HG03439 (cell line): ENCODE measurements around the gene DHX34.
"Not testable (repeated sequence)": the region's sequence is repeated elsewhere in the genome, so short reads cannot be mapped to it uniquely, and the experiment has no call there.

Experiments used
- ATAC-seq: cut with Tn5 transposase; IDR thresholded peaks from one replicate; pipeline ENCODE4 v1.9.1; 2021; ENCODE audit warnings: mild to moderate bottlenecking, moderate library complexity; ENCODE audit not compliant: unreplicated experiment

DHX34 gene

GRCh38 chr19:47384533-47384932, 35.4 kb downstream of the DHX34 start:
- ATAC-seq, result not testable (repeated sequence)

DNA sequence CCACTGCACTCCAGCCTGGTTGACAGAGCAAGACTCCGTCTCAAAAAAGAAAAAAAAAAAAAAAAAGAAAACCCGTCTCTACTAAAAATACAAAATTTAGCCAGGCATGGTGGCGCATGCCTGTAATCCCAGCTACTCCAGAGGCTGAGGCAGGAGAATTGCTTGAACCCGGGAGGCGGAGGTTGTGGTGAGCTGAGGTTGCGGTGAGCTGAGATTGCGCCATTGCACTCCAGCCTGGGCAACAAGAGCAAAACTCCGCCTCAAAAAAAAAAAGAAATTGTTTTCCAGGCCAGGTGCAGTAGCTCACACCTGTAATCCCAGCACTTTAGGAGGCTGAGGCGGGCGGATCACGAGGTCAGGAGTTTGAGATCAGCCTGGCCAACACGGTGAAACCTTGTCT, 37.5 kb downstream of the DHX34 start:
- not testable (repeated sequence) for ATAC-seq

DNA sequence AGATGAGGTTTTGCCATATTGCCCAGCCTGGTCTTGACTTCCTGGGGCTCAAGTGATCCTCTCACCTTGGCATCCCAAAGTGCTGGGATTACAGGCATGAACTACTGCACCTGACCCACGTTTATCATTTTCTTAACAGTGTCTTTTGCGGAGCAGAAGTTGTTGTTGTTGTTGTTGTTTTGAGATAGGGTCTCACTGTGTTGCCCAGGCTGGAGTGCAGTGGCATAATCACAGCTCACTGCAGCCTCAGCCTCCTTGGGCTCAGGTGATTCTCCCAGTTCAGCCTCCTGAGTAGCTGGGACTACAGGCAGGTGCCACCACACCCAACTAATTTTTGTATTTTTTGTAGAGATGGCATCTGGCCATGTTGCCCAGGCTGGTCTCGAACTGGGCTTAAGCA, 38.5 kb downstream of the DHX34 start:
- ATAC-seq, result not testable (repeated sequence)

DNA sequence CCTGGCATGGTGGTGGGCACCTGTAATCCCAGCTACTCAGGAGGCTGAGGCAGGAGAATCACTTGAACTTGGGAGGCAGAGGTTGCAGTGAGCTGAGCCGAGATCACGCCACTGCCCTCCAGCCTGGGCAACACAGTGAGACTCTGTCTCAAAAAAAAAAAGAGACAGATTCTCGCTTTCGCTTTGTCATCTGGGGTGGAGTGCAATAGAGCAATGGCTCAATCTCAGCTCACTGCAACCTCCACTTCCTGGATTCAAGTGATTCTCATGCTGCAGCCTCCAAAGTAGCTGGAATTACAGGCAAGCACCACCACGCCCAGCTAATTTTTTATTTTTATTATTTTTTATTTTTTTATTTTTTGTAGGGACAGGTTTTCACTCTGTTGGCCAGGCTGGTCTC, 39.6 kb downstream of the DHX34 start:
- ATAC-seq, result not testable (repeated sequence)

DNA sequence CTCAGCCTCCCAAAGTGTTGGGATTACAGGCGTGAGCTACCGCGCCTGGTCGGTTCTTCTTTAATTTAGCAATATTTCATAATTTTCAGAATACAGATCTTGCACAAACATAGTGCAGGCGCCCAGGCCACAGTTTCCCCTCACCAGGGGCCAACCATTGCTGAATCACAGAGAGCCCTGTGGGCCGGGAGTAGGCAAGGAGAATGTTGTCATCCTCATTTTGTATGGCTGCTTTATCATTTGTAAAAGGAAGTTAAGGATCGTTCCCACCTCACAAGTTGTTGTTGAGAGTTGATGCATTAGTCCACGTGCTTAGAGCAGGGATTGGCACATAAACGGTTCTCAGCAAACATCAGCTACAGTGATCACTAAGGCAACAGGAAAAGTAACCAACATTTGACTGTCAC, 40.0 kb downstream of the DHX34 start:
- ATAC-seq, result no peak

DNA sequence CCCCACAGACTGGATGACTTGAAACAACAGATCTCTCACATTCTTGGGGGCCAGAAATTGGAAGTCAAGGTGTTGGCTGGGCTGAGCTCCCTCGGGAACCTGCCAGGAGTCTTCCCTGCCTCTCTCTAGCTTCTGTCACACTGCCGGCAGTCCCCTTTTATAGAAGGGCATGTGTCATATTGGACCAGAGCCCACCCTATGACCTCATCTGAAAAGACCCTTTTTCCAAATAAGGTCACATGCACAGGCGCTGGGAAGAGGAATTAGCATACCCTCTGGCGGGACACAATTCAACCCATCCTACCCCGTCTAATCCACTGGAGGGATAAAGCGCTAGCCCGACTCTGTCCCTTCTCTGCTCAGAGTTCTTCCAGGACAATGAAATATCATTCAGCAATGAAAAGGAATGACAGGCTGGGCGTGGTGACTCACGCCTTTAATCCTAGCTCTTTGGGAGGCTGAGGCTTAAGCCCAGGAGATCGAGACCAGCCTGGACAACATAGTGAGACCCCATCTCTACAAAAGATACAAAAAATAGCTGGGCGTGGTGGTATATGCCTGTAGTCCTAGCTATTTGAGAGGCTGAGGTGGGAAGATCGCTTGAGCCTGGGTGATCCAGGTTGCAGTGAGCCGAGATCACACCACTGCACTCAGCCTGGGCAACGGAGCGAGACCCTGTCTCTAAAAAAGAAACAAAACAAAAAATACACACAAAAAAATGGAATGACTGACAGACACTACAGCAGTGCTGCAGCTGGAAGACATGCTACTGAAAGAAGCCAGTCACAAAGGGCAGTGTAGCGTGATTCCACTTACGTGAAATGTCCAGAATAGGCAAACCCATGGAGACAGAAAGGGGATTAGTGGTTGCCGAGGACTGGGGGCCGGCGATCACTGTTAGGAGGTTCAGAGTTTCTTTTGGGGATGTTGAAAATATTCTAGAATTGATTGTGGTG, 41.7 kb downstream of the DHX34 start:
- ATAC-seq, result no peak

DNA sequence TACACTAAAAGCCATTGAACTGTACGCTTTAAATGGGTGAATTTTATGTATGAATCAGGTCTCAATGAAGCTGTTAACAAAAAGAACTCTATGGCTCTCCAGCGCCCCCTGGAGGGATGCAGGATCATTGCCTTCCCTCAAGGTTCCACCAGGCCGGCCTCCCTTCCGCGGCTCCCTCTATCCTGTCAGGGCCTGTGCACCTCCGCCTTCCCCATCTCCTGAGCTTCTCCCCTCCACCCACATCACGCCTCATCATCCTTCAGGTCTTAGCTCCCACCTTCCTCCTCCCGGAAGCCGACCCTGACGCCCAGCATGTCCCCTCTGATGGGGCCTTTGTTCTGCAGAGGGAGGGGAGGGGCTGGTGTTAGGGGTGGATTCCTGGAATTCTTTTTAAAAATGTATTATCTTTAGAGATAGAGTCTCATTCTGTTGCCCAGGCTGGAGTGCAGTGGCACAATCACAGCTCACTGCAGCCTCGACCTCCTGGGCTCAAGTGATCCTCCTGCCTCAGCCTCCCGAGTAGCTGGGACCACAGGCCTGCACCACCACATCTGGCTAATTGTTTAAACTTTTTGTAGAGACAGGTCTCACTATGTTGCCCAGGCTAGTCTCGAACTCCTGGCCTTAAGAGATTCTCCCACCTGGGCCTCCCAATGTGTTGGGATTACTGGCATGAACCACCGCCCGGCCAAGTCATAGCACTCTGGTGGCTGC, 42.6 kb downstream of the DHX34 start:
- no peak for ATAC-seq

DNA sequence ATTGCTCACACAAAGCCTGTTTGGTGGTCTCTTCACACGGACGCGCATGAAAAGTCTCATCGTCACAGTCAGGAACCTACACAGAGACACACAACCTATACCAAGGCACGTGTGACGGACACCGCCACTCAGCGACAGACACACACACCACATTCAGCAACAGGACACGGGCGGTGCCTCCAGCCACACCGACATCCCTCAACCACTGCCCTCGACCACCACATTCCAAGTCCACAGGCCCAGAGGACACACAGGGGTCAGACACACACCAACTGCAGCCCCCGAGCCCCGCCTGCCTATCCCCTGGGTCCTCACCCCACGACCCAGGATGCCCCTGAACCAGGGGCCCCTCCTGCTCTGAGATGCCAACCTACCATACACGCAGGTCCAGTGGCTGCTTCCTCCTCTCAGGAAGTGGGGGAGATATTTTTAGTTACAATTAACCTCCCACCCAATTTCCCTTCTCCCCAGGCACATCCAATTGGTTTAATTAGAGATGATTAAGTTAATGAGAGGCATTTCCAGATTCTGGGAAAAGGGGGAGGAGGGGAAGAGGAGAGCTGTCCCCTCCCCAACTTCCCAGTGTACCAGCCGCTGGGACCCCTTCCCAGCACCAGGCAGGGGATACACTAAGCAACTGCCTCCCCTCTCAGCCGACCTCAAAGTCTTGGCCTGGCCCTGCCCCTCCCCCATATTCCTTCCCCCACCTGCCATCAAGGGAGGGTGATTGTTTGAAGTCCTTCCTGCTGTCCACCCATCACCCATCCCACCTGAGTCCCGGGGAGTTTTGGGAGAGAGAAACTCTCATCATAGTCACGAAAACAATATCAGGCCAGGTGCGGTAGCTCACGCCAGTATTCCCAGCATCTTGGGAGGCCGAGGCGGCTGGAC, 49.8 kb downstream of the DHX34 start:
- no peak for ATAC-seq

- ATAC-seq, result no peak
Measured at GRCh38 chr19:47402504-47402903, 53.4 kb downstream of the DHX34 start.

- ATAC-seq, result no peak
Measured at GRCh38 chr19:47404334-47405196, 55.5 kb downstream of the DHX34 start.

GRCh38 chr19:47405197-47405550, 56.1 kb downstream of the DHX34 start:
- no peak for ATAC-seq

DNA sequence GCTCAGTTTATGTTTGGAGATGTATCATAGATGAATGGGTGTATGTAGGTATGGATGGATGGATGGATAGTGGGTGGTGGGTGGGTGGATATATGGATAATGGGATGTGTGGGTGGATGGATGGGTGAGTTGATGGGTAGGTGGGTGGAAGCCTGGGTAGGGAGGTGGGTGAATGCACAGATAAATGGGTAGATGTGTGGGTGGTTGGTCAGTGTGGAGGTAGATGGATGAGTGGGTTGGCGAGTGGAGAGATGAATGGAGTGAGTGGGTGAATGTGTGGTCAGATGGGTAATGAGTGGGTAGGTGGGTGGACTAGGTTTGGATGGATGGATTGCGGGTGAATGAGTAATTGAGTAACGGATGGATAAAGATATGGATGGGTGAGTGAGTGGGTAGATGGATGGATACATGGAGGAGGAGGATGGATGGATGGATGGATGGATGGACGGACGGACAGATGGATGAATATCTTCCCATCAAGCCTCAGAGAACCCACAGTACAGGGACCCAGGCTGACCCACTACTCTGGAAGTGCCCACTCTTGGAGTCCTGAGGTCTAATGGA, 56.8 kb downstream of the DHX34 start:
- no peak for ATAC-seq

GRCh38 chr19:47406711-47407416, 57.7 kb downstream of the DHX34 start:
- no peak for ATAC-seq

DNA sequence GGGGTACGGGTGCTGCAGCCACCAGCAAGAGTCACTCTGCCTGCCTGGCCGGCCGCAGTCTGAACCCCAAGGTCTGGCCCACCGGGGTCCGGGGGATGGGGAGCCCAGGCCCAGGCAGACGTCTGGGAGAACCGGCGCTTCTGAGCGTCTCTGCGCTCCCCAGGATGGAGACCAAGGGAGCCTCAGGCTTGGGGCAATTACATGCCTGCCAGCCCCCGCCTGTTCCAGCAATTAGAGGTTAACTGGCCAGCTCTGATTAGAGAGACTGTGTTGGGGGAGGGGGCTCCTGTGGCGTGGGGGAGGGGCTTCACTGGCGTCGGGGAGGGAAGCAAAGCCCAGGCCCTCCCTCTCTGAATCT, 58.3 kb downstream of the DHX34 start:
- no peak for ATAC-seq

GRCh38 chr19:47408156-47408938, 59.2 kb downstream of the DHX34 start:
- ATAC-seq, result no peak

DNA sequence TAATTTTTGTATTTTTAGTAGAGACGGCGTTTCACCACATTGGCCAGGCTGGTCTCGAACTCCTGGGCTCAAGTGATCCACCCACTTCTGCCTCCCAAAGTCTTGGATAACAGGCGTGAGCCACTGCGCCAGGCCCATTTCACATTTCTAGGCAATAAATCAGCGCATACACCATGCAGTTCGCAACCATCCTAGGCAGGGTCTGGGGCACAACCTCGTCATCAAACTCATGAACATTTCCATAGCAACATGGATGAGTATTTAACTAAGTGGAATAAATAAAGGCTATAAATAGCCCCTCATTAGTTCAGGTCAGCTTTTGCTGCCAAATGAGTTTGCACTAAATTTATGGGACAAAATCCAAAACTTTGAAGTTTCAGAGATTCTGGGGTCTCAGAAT, 62.0 kb downstream of the DHX34 start:
- no peak for ATAC-seq

- ATAC-seq, result not testable (repeated sequence)
Measured at GRCh38 chr19:47411696-47412095, 62.6 kb downstream of the DHX34 start.

DNA sequence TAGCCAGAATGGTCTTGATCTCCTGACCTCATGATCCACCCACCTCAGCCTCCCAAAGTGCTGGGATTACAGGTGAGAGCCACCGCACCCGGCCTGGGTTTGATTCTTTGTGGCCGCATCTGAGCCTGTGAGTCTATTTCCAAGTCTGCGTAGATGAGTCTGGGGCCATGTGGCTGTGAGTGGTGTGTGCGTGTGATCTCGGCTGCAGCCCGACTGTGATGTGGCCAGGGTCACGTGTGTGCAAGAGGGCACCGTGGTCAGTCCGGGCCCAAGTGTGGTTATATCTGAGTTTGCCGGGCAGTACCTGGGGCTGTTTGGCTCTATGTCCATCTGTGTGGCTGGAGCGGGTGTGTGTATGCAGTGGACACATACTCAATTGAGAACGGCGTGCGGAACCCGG, 64.8 kb downstream of the DHX34 start:
- no peak for ATAC-seq

DNA sequence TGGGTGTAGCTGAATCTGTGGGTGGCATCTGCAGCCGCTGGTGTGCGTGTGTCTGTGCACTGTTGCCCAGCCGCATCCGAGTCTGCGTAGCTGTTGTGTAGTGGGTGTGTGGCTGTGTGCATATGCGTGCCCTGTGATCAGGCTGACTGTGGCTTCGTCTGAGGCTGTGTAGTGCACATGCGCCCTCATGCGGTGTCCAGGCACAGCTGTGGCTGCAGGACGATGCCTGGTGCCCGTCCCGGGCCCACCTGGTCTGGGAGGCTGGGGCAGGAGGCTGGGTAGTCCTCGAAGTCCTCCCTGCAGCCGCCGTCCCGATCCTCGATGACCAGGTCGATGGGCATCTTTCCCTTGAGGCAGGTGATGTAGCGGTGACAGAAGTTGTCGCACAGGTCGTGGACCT, 65.4 kb downstream of the DHX34 start:
- ATAC-seq, result no peak
